Body of pancreas (tissue), 4 donors: ENCODE measurements around the gene GPR35.

Experiments used
- POLR2A ChIP-seq, 3 donors: fragments of 450-650 bp; IDR thresholded peaks; one replicate each; pipeline ENCODE4 v1.6.1; 2016; ENCODE audit warnings: antibody characterized with exemption in 3 of 3, mild to moderate bottlenecking in 2 of 3
- TF ChIP-seq, protein P1 (sequence below), 7 experiments: fragments of 450-650 bp in 4 of 7; fragments of 200-600 bp in 3 of 7; sonication (generic) in 3 of 7; IDR thresholded peaks; one replicate each; pipeline ENCODE4 v1.5.1; 2016 to 2019; ENCODE audit warnings: antibody characterized with exemption in 7 of 7

DNA sequence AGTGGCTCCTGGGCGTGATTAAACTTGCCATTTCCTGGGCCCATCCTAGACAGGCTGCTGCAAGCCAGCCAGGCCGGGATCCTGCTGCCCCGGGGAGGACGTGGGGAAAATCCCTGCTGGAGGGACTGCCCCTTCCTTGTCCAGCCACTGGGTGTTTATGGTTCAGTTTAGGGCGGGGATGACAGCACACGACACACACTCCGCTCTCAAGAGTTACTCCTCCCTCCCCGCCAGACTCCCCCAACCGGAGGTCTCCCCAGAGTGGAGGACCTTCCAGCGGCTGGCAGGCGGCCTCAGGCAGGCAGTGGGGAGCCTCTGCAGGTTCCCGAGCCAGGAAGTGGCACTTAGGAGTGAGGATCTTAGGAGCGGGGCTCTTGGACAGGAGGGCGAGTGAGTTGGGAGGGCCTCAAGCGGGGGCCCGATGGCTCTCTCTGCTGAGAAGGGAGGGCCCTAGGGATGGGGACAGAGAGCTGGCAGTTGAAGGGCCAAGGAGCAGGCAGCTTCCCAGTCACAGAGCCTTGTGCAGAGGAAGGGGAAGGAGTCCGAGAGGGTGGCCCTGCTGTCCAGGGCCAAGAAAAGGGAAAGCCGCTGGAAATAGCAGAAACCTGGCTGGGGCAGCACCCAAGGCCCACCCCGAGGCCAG is 5.7 kb upstream of the GPR35 start:
- TF ChIP-seq, protein P1, sequence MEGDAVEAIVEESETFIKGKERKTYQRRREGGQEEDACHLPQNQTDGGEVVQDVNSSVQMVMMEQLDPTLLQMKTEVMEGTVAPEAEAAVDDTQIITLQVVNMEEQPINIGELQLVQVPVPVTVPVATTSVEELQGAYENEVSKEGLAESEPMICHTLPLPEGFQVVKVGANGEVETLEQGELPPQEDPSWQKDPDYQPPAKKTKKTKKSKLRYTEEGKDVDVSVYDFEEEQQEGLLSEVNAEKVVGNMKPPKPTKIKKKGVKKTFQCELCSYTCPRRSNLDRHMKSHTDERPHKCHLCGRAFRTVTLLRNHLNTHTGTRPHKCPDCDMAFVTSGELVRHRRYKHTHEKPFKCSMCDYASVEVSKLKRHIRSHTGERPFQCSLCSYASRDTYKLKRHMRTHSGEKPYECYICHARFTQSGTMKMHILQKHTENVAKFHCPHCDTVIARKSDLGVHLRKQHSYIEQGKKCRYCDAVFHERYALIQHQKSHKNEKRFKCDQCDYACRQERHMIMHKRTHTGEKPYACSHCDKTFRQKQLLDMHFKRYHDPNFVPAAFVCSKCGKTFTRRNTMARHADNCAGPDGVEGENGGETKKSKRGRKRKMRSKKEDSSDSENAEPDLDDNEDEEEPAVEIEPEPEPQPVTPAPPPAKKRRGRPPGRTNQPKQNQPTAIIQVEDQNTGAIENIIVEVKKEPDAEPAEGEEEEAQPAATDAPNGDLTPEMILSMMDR (IDR thresholded peaks at IDR 0.05), result no peak
- no peak for TF ChIP-seq POLR2A (IDR thresholded peaks at IDR 0.05)
